ENCODE measurements around the gene CDH22.

DNA sequence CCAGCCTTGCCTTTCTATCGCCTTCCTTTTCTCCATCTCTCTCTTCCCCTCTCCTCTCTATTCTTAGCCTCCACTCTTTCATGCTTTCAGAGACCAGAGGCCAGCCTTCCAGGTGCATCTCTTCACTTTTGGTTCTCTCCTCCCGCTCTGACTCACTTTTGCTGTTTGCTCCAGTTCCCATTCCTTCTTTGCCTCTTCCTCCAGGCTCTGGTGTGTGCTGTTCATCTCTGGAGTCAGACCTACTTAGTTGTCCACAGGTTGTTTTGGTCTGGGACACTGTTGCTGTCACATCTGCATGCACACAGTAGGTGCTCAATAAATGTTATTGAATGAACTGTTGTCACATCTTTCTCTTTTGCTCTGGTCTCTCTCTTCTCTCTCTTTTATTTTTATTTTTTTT is 1.6 kb upstream of the CDH22 start:
- TF ChIP-seq CTCF (IDR thresholded peaks at IDR 0.05 in 4 of 5, conservative IDR thresholded peaks at IDR 0.05 in 1 of 5) (no peak), POLR2A (IDR thresholded peaks at IDR 0.05) (no peak)
